SK-N-SH (cell line): Measurements from ENCODE around the gene SCN9A. TPM values are rescaled to one million over a fixed set of nuclear protein-coding genes. Genes with fewer than 3 reads are reported as not detected.

Source experiments
- CTCF ChIA-PET: fragments of 300-600, 350-600 bp; formaldehyde crosslinking; extraction: SDS; loops from one replicate; lab custom pipeline; 2021; lab: Yijun Ruan, JAX
- POLR2A ChIA-PET: fragments of 350-600 bp; sonication (Branson Sonifier 250); formaldehyde crosslinking; extraction: SDS; loops from one replicate; lab custom pipeline; 2020; ENCODE audit warnings: antibody characterized with exemption, inconsistent platforms; lab: Yijun Ruan, JAX
- DNase-seq: peaks from one replicate; pipeline ENCODE4 v3.0.0; 2012
- H2AFZ ChIP-seq: fragments of 200-600 bp; sonication (generic); 2 replicates; pipeline ENCODE4 v1.8.1; 2016; ENCODE audit warnings: antibody characterized with exemption, mild to moderate bottlenecking, low read depth
- H3F3A ChIP-seq: fragments of 200-600 bp; sonication (generic); replicated peaks from 2 replicates; pipeline ENCODE3; 2016; ENCODE audit warnings: antibody characterized with exemption, mild to moderate bottlenecking; ENCODE audit not compliant: insufficient read depth
- H3K27ac ChIP-seq, 2 experiments: fragments of 200-500 bp in 1 of 2; fragments of 200-600 bp in 1 of 2; sonication (Bioruptor generic) in 1 of 2; sonication (generic), shearing (Covaris generic) in 1 of 2; 2 replicates each; pipeline versions ENCODE4 v1.5.1 to v1.6.1; 2014 to 2016; ENCODE audit warnings: low read depth in 2 of 2, inconsistent platforms in 1 of 2, low read length in 1 of 2, mild to moderate bottlenecking in 1 of 2, mixed read lengths in 1 of 2
- H3K27me3 ChIP-seq: fragments of 200-600 bp; sonication (generic), shearing (Covaris generic); 2 replicates; pipeline ENCODE4 v1.6.1; 2016; ENCODE audit warnings: mixed run types; ENCODE audit not compliant: insufficient read depth
- H3K36me3 ChIP-seq, 2 experiments: fragments of 200-500 bp in 1 of 2; fragments of 200-600 bp in 1 of 2; sonication (Bioruptor generic) in 1 of 2; sonication (generic) in 1 of 2; replicated peaks in 1 of 2; 2 replicates each; pipeline versions ENCODE3 to v1.5.1; 2014 to 2016; ENCODE audit warnings: low read length in 1 of 2, mild to moderate bottlenecking in 1 of 2; ENCODE audit not compliant: insufficient read depth in 2 of 2, control insufficient read depth in 1 of 2
- H3K4me1 ChIP-seq, 2 experiments: fragments of 200-500 bp in 1 of 2; fragments of 200-600 bp in 1 of 2; sonication (Bioruptor generic) in 1 of 2; sonication (generic), shearing (Covaris generic) in 1 of 2; 2 replicates each; pipeline versions ENCODE4 v1.5.1 to v1.6.1; 2014 to 2016; ENCODE audit warnings: low read depth in 1 of 2, low read length in 1 of 2, mixed run types in 1 of 2; ENCODE audit not compliant: insufficient read depth in 2 of 2, control insufficient read depth in 1 of 2
- H3K4me2 ChIP-seq: fragments of 200-600 bp; sonication (generic), shearing (Covaris generic); 2 replicates; pipeline ENCODE4 v1.6.1; 2017; ENCODE audit warnings: mixed run types
- H3K4me3 ChIP-seq, 2 experiments: fragments of 200-500 bp in 1 of 2; fragments of 200-600 bp in 1 of 2; sonication (Bioruptor generic) in 1 of 2; sonication (generic), shearing (Covaris generic) in 1 of 2; 2 replicates each; pipeline versions ENCODE4 v1.5.1 to v1.8.1; 2014 to 2016; ENCODE audit warnings: low read depth in 2 of 2, inconsistent platforms in 1 of 2, low read length in 1 of 2, mild to moderate bottlenecking in 1 of 2, mixed read lengths in 1 of 2, moderate library complexity in 1 of 2
- H3K79me2 ChIP-seq: fragments of 200-600 bp; sonication (generic); 2 replicates; pipeline ENCODE4 v1.8.1; 2017; ENCODE audit warnings: mild to moderate bottlenecking; ENCODE audit not compliant: insufficient read depth
- H3K9ac ChIP-seq: fragments of 200-600 bp; sonication (generic); 2 replicates; pipeline ENCODE4 v1.6.1; 2017; ENCODE audit warnings: mixed run types
- H3K9me2 ChIP-seq: fragments of 200-600 bp; sonication (generic); 2 replicates; pipeline ENCODE4 v1.6.1; 2017; ENCODE audit warnings: mixed run types
- H3K9me3 ChIP-seq: fragments of 200-600 bp; sonication (generic); 2 replicates; pipeline ENCODE4 v1.6.1; 2017; ENCODE audit warnings: mixed run types, mild to moderate bottlenecking, moderate library complexity
- H4K20me1 ChIP-seq: fragments of 200-600 bp; sonication (generic); 2 replicates; pipeline ENCODE4 v1.6.1; 2017; ENCODE audit warnings: mild to moderate bottlenecking, mixed run types; ENCODE audit not compliant: insufficient read depth
- CHD2 ChIP-seq: fragments of 150-350 bp; IDR thresholded peaks from 2 replicates; pipeline ENCODE4 v1.6.1; 2018; ENCODE audit warnings: low read length; ENCODE audit not compliant: partially characterized antibody
- ELF1 ChIP-seq: IDR thresholded peaks from 2 replicates; pipeline ENCODE4 v1.4.0; 2012
- EZH2phosphoT487 ChIP-seq: fragments of 200-600 bp; sonication (generic); IDR thresholded peaks from 2 replicates; pipeline ENCODE4 v1.6.1; 2017; ENCODE audit warnings: low read depth, mixed run types, mild to moderate bottlenecking, antibody characterized with exemption, moderate library complexity, borderline replicate concordance
- FOSL2 ChIP-seq: IDR thresholded peaks from 2 replicates; pipeline ENCODE4 v1.4.0; 2012; ENCODE audit warnings: low read depth, mild to moderate bottlenecking, moderate library complexity, borderline replicate concordance
- GABPA ChIP-seq: IDR thresholded peaks from 2 replicates; pipeline ENCODE4 v1.4.0; 2012; ENCODE audit warnings: low read depth, mild to moderate bottlenecking
- JUND ChIP-seq: IDR thresholded peaks from 2 replicates; pipeline ENCODE4 v1.4.0; 2012
- MEF2A ChIP-seq: IDR thresholded peaks from 2 replicates; pipeline ENCODE4 v1.4.0; 2012; ENCODE audit warnings: low read depth, borderline replicate concordance
- MXI1 ChIP-seq: IDR thresholded peaks from 2 replicates; pipeline ENCODE4 v1.6.1; 2012; ENCODE audit warnings: mild to moderate bottlenecking, low read depth, low read length, improper control_type of control experiment
- NFIC ChIP-seq: IDR thresholded peaks from 2 replicates; pipeline ENCODE4 v1.4.0; 2012; ENCODE audit warnings: borderline replicate concordance
- NRF1 ChIP-seq: IDR thresholded peaks from 2 replicates; pipeline ENCODE4 v1.6.1; 2012; ENCODE audit warnings: low read depth, mild to moderate bottlenecking, low read length
- PBX3 ChIP-seq: IDR thresholded peaks from 2 replicates; pipeline ENCODE4; 2012
- RAD21 ChIP-seq: IDR thresholded peaks from 2 replicates; pipeline ENCODE4 v1.6.1; 2012; ENCODE audit warnings: mild to moderate bottlenecking, low read length
- REST ChIP-seq: IDR thresholded peaks from 2 replicates; pipeline ENCODE4 v1.6.1; 2012; ENCODE audit warnings: mild to moderate bottlenecking, low read depth, low read length, moderate library complexity
- RFX5 ChIP-seq: IDR thresholded peaks from 2 replicates; pipeline ENCODE4 v1.6.1; 2012; ENCODE audit warnings: mild to moderate bottlenecking, improper control_type of control experiment, low read length
- RXRA ChIP-seq: IDR thresholded peaks from 2 replicates; pipeline ENCODE4 v1.4.0; 2012; ENCODE audit warnings: low read depth, mild to moderate bottlenecking, borderline replicate concordance
- SMC3 ChIP-seq: IDR thresholded peaks from 2 replicates; pipeline ENCODE4 v1.6.1; 2012; ENCODE audit warnings: low read depth, low read length, improper control_type of control experiment
- TAF1 ChIP-seq: IDR thresholded peaks from 2 replicates; pipeline ENCODE4 v1.6.1; 2012; ENCODE audit warnings: low read depth, mild to moderate bottlenecking, low read length, moderate library complexity, borderline replicate concordance
- TCF12 ChIP-seq: IDR thresholded peaks from 2 replicates; pipeline ENCODE4 v1.4.0; 2012
- USF1 ChIP-seq: IDR thresholded peaks from 2 replicates; pipeline ENCODE4 v1.4.0; 2012; ENCODE audit warnings: low read depth, borderline replicate concordance
- WGBS: methylation state at CpG from one replicate; pipeline ENCODE4 v1.1.6; 2017; ENCODE audit warnings: low lambda C conversion rate; 5-methylcytosine and 5-hydroxymethylcytosine counted together
- polyA plus RNA-seq, 3 experiments: library from polyadenylated mRNA; depleted of rRNA; stranded (reverse); fragments of >200 nt; gene quantifications; 2 replicates each; pipeline ENCODE4 v1.2.3, GENCODE V29; 2012

SCN9A gene
- polyA plus RNA-seq, 1 of the 3 experiments (the other 2 are of a cell fraction) = 5.9 TPM

GRCh38 chr2:166181813-166182154 lies 194.0 kb downstream of the SCN9A start:
- H3K79me2 ChIP-seq = no peaks in the 10 kb centered on the region
- no peak for DNase-seq
- peak overlapping the region; percentile 62; the same call in 1 of the 2 replicates for H2AFZ ChIP-seq
- no peaks in the 10 kb centered on the region for H3K27me3 ChIP-seq
- no peaks in the 10 kb centered on the region for H4K20me1 ChIP-seq
- no peaks in the 10 kb centered on the region for H3K9me2 ChIP-seq
- H3K9me3 ChIP-seq = no peaks in the 10 kb centered on the region
- no peak overlapping the region for H3K9ac ChIP-seq
- no peaks in the 10 kb centered on the region for H3K36me3 ChIP-seq
- H3K4me1 ChIP-seq = no peaks in the 10 kb centered on the region; a peak in 1 of 4 replicates
- H3K27ac ChIP-seq = no peak overlapping the region
- 42% methylated on average over 3 of the region's 3 CpGs for WGBS
- ChIA-PET CTCF (interaction anchor here (0.6 to 4.5 kb wide), 7 partner anchors 11 to 335 kb away, joined by 3 to 23 read pairs (median 4); no protein-coding TSS in a partner anchor), POLR2A (no interaction called here)
- H3K4me2 ChIP-seq = no peak overlapping the region
- peaks cover 2% of the 10 kb centered on the region for H3F3A ChIP-seq
- H3K4me3 ChIP-seq = no peak overlapping the region
- no peak for TF ChIP-seq FOSL2
- TF ChIP-seq EZH2phosphoT487 = no peak
- no peak for TF ChIP-seq MEF2A
- TF ChIP-seq ELF1 = no peak
- TF ChIP-seq CHD2 = no peak
- TF ChIP-seq NFIC = no peak
- no peak for TF ChIP-seq JUND
- TF ChIP-seq RFX5 = no peak
- TF ChIP-seq RAD21 = no peak
- TF ChIP-seq NRF1 = no peak
- no peak for TF ChIP-seq GABPA
- no peak for TF ChIP-seq REST
- TF ChIP-seq PBX3 = no peak
- no peak for TF ChIP-seq TAF1
- TF ChIP-seq RXRA = no peak
- no peak for TF ChIP-seq TCF12
- TF ChIP-seq SMC3 = no peak
- no peak for TF ChIP-seq USF1
- no peak for TF ChIP-seq MXI1
